HG02763 (cell line): ENCODE data around the gene LUZP1.
"Not testable (repeated sequence)": the region's sequence is repeated elsewhere in the genome, so short reads cannot be mapped to it uniquely, and the experiment has no call there.

ENCODE experiments used
- ATAC-seq: cut with Tn5 transposase; IDR thresholded peaks from one replicate; pipeline ENCODE4 v1.9.1; 2021; ENCODE audit warnings: mild to moderate bottlenecking, moderate library complexity; ENCODE audit not compliant: unreplicated experiment

The LUZP1 gene

DNA sequence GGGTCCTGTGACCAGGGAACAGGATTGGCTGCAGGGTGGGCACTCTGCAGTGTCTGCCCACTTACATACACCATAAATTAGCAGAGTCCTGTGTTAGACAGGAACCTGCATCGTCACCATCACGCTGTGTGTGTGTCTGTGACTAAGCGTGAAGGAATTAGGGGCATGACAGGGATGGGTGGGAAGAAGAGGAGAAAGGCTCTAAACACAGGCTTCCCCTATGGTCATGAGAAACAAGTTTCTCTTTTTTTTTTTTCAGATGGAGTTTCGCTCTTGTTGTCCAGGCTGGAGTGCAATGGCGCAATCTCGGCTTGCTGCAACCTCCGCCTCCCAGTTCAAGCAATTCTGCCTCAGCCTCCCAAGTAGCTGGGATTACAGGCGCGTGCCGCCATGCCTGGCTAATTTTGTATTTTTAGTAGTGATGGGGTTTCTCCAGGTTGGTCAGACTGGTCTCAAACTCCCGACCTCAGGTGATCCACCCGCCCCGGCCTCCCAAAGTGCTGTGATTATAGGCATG, 20.3 kb upstream of the LUZP1 start:
- not testable (repeated sequence) for ATAC-seq

DNA sequence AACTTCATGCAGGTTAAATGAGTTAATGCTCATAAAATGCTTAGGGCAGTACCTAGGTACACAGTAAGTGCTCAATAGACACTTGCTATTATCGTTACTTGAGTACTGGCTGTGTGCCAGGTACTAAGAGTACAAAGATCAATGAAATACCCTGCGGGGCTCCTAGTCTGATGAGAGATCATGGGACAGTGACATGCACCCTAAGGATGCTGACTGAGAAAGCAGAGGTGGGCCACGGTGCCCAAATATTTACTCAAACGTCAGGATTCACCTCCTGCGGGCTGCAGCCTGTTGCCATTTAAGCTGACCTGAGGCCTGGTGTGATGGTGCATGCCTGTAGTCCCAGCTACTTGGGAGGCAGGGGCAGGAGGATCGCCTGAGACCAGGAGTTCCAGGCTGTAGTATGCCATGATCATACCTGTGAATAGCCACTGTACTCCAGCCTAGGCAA, 19.8 kb upstream of the LUZP1 start:
- no peak for ATAC-seq

- no peak for ATAC-seq
These were observed 19.0 kb upstream of the LUZP1 start for GRCh38 chr1:23187637-23188036.

- no peak for ATAC-seq
These were observed 16.7 kb upstream of the LUZP1 start for GRCh38 chr1:23185381-23185780.

DNA sequence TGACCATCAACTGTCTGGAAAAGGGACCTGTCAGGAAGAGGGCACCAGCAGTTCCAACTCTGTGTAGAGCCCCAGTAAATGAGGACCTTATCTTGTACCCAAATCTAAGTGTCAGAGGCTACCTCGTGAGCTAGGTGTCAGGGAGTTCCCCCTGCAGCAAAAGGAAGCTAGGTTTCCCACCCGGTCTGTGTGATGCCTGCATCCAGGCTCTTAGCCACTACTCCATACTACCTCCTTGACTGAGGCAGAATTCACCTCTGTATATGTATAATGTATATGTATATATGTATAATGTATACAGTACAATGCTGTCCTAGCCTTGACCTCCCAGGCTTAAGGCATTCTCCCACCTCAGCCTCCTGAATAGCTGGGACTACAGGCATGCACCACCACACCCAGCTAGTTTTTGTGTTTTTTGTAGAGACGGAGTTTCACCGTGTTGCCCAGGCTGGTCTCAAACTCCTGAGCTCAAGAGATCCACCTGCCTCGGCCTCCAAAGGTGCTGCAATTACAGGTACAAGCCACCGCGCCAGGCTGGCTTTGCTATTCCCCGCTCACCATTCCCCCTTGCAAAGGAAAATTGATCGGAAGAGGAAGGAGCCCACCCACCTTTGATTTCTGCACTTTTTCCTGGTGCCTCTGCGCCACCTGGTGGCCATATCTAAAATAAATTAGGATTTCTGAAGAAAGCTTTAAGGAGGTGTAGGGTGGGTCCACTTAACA, 15.7 kb upstream of the LUZP1 start:
- no peak for ATAC-seq

- no peak for ATAC-seq
These were observed 11.2 kb upstream of the LUZP1 start for GRCh38 chr1:23179862-23180261.

DNA sequence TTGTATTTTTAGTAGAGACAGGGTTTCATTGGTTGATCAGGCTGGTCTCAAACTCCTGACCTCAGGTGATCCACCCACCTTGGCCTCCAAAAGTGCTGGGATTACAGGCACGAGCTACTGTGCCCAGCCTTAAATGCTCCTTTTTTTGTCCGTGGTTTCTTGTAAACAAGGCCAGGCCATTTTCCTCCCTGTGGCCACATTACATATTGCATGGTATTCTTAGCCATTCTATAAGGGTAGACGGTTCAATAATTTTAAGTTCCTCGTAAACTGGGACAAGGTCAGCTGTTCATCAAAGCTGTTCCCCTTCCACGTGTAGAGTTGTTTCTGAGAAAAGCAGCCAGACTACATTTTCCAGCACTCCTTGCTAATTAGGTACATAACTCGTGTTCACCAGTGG, 10.3 kb upstream of the LUZP1 start:
- ATAC-seq = no peak

DNA sequence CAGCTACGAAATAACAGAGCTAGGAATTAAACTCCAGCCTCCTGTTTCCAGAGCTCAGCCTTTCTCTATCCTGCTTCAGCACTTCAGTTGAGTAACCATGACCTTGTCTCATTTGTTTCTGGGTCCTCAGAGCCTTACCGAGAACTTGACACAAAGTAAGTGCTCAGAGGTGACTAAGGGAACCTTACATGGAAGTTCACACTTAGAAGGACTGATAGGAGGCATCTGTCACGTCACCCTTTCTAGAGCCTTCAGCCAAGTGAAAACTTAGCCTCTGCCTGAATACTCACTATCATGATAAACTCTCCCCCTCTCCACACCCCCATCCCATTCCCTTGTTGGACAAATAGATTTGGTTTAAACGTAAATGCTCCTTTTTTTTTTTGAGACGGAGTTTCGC, 9.8 kb upstream of the LUZP1 start:
- ATAC-seq = no peak

GRCh38 chr1:23177438-23178380, 9.1 kb upstream of the LUZP1 start:
- peak; percentile 64 for ATAC-seq

- no peak for ATAC-seq
These were observed 8.4 kb upstream of the LUZP1 start for GRCh38 chr1:23177031-23177430.

DNA sequence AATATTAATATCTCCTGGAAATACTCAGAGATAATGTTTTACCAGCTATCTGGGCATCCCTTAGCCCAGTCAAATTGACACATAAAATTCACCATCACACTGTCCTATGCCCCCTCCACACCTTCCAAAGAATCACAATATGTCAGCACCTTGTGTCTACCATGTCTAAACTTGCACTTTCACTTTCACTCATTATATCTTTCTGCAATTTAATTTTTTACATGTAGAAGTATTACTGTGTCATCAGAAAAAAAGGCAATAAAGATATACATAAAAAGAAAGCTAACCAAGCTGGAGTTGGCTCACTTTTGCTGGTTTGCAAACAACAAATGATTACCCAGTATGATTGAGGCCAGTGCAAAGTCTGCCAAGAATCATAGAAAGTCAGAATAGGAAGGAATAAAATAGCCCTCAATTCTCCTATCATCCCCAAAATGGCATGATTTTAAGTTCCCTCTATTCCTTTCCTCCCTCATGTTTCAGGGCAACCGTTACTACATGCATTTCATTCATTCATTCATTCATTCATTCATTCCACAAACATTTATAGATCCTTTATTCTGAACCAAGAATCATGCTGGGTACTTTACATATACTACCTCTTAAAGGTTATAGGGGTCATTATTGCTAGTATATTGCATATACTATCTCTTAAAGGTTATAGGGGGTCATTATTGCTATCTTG, 5.9 kb upstream of the LUZP1 start:
- ATAC-seq = no peak

- ATAC-seq = no peak
These were observed 2.6 kb upstream of the LUZP1 start for GRCh38 chr1:23171181-23171755.

GRCh38 chr1:23169727-23170335, 1.2 kb upstream of the LUZP1 start:
- no peak for ATAC-seq

DNA sequence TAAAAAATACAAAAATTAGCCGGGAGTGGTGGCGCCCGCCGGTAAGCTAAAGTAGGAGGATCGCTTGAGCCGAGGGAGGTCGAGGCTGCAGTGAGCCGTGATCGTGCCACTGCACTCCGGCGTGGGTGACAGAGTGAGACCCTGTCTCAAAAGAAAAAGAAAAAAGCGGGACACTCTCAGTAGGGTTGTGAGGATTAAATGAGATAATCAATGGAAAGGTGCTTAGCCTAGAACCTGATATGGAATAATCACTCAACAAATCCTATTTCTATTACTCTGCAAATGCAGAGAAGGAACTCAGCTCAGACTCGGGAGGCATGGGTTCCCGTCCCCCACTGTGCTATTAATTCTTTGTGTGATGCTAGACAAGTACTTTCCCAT, 529 bp upstream of the LUZP1 start:
- no peak for ATAC-seq

DNA sequence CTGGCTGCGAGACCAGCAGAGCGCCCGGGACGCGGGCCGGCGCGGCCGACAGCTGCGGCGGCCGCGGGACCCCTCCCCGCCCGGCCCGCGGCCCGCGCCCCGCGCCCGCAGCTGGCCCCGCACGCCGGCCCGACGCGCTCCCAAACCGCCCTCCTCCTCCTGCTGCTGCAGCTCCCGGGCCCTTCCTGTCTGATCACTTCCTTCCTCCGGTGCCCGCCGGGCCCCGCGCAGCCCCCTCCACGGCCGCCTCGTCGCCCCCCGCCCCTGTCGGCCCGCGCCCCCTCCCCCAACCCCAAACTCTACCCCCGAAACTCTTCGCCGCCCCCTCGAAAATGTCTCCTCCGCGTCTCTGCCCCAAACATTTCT, 594 bp downstream of the LUZP1 start:
- no peak for ATAC-seq

DNA sequence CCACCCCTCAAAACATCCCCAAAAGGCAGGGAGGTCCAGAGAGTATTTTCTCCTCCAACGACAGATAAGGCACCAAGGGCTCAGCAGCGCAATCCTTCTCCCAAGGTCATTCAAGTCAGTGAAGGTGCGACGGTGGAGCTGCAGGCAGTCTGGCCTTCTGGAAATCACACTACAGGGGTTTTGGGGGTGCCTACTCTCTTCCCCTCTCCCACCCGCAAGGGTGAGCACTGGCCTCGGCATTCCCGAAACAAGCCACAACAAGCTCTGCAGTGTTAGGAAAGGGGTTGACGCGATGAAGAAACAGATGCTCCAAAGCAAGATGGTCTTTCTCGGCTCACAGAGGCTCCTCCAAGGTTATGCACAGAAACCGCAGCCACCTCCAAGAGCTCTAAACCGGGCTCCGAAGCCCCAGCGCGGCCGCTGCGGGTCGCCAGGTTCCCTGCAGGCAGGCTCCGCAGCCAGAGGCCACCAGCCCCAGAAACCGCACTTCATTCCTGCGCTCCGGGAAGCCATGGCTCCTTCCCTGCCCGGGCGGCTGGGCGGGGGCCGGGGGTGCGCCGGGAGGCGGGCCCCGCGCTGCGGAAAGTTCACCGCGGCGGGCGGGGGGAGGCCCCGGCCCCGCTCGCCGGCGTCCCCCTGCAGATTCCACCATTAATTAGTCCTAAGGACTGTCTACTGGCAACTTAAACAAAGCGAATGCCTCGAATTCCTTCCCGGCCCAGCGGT, 1.1 kb downstream of the LUZP1 start:
- ATAC-seq = no peak

- ATAC-seq = no peak
These were observed 1.8 kb downstream of the LUZP1 start for GRCh38 chr1:23166854-23167253.

DNA sequence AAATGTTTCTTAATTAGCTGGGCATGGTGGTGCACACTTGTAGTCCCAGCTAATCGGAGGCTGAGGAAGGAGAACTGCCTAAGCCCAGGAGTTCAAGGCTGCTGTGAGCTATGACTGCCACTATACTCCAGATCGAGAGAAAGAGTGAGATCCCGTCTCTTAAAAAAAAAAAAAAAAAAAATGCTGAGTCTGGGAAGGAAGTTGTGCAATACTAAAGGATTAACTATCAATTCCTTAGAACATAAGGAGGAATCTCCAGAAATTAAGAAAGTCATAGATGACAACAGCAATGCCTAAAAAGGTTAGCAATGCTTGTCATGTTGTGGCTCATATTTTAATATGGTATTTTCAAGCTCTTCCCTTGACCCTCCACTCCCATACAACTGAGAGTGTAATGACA, 5.3 kb downstream of the LUZP1 start:
- no peak for ATAC-seq

- no peak for ATAC-seq
These were observed 8.4 kb downstream of the LUZP1 start for GRCh38 chr1:23159963-23160877.
